HCT116 (cell line): ENCODE results near the gene KNDC1. TPM values are rescaled to one million over a fixed set of nuclear protein-coding genes. Genes with fewer than 3 reads are reported as not detected.

Experiments
- ATAC-seq: fragments of 200-7000 bp; cut with Tn5 transposase; 2 replicates; pipeline ENCODE4 v1.9.1; 2020; ENCODE audit warnings: mild to moderate bottlenecking, moderate library complexity
- BruUV-seq: library from RNA; stranded (reverse); fragments of 400-500 nt; replicated peaks from 2 replicates; lab custom pipeline; 2021; lab: Mats Ljungman, UMichigan
- CTCF ChIA-PET: fragments of 300-600 bp; sonication (Branson Sonifier 250); formaldehyde crosslinking; loops from one replicate; lab custom pipeline; 2021; ENCODE audit warnings: antibody characterized with exemption; lab: Charles Lee
- POLR2A ChIA-PET: fragments of 300-600, 350-600 bp; sonication (Branson Sonifier 250); formaldehyde crosslinking; loops from one replicate; lab custom pipeline; 2021; ENCODE audit warnings: antibody characterized with exemption; lab: Charles Lee
- RAD21 ChIA-PET, 2 experiments: fragments of 300-600 bp; sonication (Branson Sonifier 250); formaldehyde crosslinking; loops; one replicate each; lab custom pipeline; 2023; ENCODE audit warnings: low total read pairs in 2 of 2; ENCODE audit not compliant: uncharacterized antibody in 2 of 2, unreplicated experiment in 2 of 2, low non-redundant PET in 1 of 2; lab: Charles Lee
- DNase-seq: peaks from one replicate; pipeline ENCODE4 v3.0.0-alpha.2; 2010; ENCODE audit warnings: low read depth, low spot score
- H2AFZ ChIP-seq: fragments of 200-600 bp; shearing (Covaris generic), sonication (generic); 2 replicates; pipeline ENCODE4 v1.6.1; 2017; ENCODE audit warnings: low read depth, mixed run types, mixed read lengths, antibody characterized with exemption, low read length; ENCODE audit not compliant: poor library complexity, severe bottlenecking
- H3K27ac ChIP-seq: 2 replicates; pipeline ENCODE4 v1.5.1; 2012; ENCODE audit warnings: low read depth, low read length
- H3K27me3 ChIP-seq: fragments of 200-600 bp; sonication (generic); 2 replicates; pipeline ENCODE4 v1.6.1; 2016; ENCODE audit warnings: mixed run types, low read length, mixed read lengths; ENCODE audit not compliant: insufficient read depth
- H3K36me3 ChIP-seq, 2 experiments: fragments of 200-500 bp in 1 of 2; fragments of 200-600 bp in 1 of 2; sonication (Bioruptor generic) in 1 of 2; sonication (generic) in 1 of 2; 2 replicates each; pipeline versions ENCODE4 v1.5.1 to v1.6.1; 2014 to 2016; ENCODE audit warnings: low read length in 2 of 2, inconsistent platforms in 1 of 2, mixed read lengths in 1 of 2, mixed run types in 1 of 2; ENCODE audit not compliant: insufficient read depth in 2 of 2, control insufficient read depth in 1 of 2
- H3K4me1 ChIP-seq, 2 experiments: fragments of 200-600 bp in 1 of 2; sonication (generic) in 1 of 2; 2 replicates each; pipeline versions ENCODE4 v1.5.1 to v1.6.1; 2012 to 2017; ENCODE audit warnings: low read length in 2 of 2, inconsistent platforms in 1 of 2, mild to moderate bottlenecking in 1 of 2, mixed read lengths in 1 of 2, mixed run types in 1 of 2, moderate library complexity in 1 of 2; ENCODE audit not compliant: insufficient read depth in 2 of 2, control insufficient read depth in 1 of 2
- H3K4me2 ChIP-seq: fragments of 200-600 bp; sonication (generic); 2 replicates; pipeline ENCODE4 v1.6.1; 2017; ENCODE audit warnings: mixed run types, low read length, mixed read lengths
- H3K4me3 ChIP-seq, 2 experiments: fragments of 200-600 bp in 1 of 2; sonication (generic) in 1 of 2; replicated peaks in 1 of 2; 2 replicates each; pipeline ENCODE4 v1.5.1; 2011 to 2016; ENCODE audit warnings: low read length in 2 of 2, control low read depth in 1 of 2, low read depth in 1 of 2, mild to moderate bottlenecking in 1 of 2, mixed read lengths in 1 of 2, mixed run types in 1 of 2
- H3K79me2 ChIP-seq: fragments of 200-600 bp; sonication (generic); 2 replicates; pipeline ENCODE4 v1.6.1; 2017; ENCODE audit warnings: mild to moderate bottlenecking, mixed run types, low read length, moderate library complexity, mixed read lengths; ENCODE audit not compliant: insufficient read depth
- H3K9ac ChIP-seq: fragments of 200-600 bp; sonication (generic); 2 replicates; pipeline ENCODE4 v1.6.1; 2016; ENCODE audit warnings: low read length, mixed read lengths
- H3K9me2 ChIP-seq: fragments of 200-600 bp; sonication (generic), shearing (Covaris generic); 2 replicates; pipeline ENCODE4 v1.6.1; 2017; ENCODE audit warnings: mixed run types, mild to moderate bottlenecking, moderate library complexity; ENCODE audit not compliant: insufficient read depth
- H3K9me3 ChIP-seq, 2 experiments: fragments of 200-500 bp in 1 of 2; fragments of 200-600 bp in 1 of 2; sonication (Bioruptor generic) in 1 of 2; sonication (generic) in 1 of 2; 2 replicates each; pipeline ENCODE4 v1.6.1; 2014 to 2017; ENCODE audit warnings: low read length in 2 of 2, mixed read lengths in 2 of 2, inconsistent platforms in 1 of 2, low read depth in 1 of 2, mild to moderate bottlenecking in 1 of 2, mixed run types in 1 of 2, moderate library complexity in 1 of 2; ENCODE audit not compliant: control insufficient read depth in 1 of 2, insufficient read depth in 1 of 2
- H4K20me1 ChIP-seq: fragments of 200-600 bp; sonication (generic), shearing (Covaris generic); 2 replicates; pipeline ENCODE4 v1.6.1; 2017; ENCODE audit warnings: mixed run types, mild to moderate bottlenecking, moderate library complexity; ENCODE audit not compliant: insufficient read depth
- ATF3 ChIP-seq: IDR thresholded peaks from 2 replicates; pipeline ENCODE4 v1.6.1; 2012
- CBX3 ChIP-seq: IDR thresholded peaks from 2 replicates; pipeline ENCODE4 v1.6.1; 2012; ENCODE audit warnings: low read depth
- CTCF ChIP-seq, 3 experiments: fragments of 200-600 bp in 1 of 3; sonication (generic) in 1 of 3; IDR thresholded peaks in 2 of 3; conservative IDR thresholded peaks in 1 of 3; 2 replicates each; pipeline ENCODE4 v1.5.1; 2012 to 2017; ENCODE audit warnings: low read depth in 2 of 3, low read length in 2 of 3, antibody characterized with exemption in 1 of 3, borderline replicate concordance in 1 of 3, control low read depth in 1 of 3, mild to moderate bottlenecking in 1 of 3, mixed read lengths in 1 of 3, mixed run types in 1 of 3, moderate library complexity in 1 of 3; ENCODE audit not compliant: insufficient read depth in 1 of 3
- EGR1 ChIP-seq: IDR thresholded peaks from 2 replicates; pipeline ENCODE4 v1.6.1; 2012; ENCODE audit warnings: low read depth
- ELF1 ChIP-seq: IDR thresholded peaks from 2 replicates; pipeline ENCODE4 v1.6.1; 2012; ENCODE audit warnings: low read depth, borderline replicate concordance
- EZH2 ChIP-seq: fragments of 200-600 bp; sonication (generic); IDR thresholded peaks from 2 replicates; pipeline ENCODE4 v1.6.1; 2017; ENCODE audit warnings: antibody characterized with exemption, mixed run types
- EZH2phosphoT487 ChIP-seq: fragments of 200-600 bp; IDR thresholded peaks from 2 replicates; pipeline ENCODE4 v1.6.1; 2018; ENCODE audit warnings: antibody characterized with exemption, borderline replicate concordance
- FOSL1 ChIP-seq: IDR thresholded peaks from 2 replicates; pipeline ENCODE4 v1.6.1; 2012; ENCODE audit warnings: low read depth
- JUND ChIP-seq: IDR thresholded peaks from 2 replicates; pipeline ENCODE4 v1.6.1; 2012
- POLR2AphosphoS5 ChIP-seq: IDR thresholded peaks from 2 replicates; pipeline ENCODE4 v1.6.1; 2011; ENCODE audit warnings: mild to moderate bottlenecking, low read depth, low read length, moderate library complexity
- RAD21 ChIP-seq: IDR thresholded peaks from 2 replicates; pipeline ENCODE4 v1.6.1; 2012; ENCODE audit warnings: low read depth, mild to moderate bottlenecking
- SIN3A ChIP-seq: IDR thresholded peaks from 2 replicates; pipeline ENCODE4 v1.6.1; 2012; ENCODE audit warnings: low read depth
- SP1 ChIP-seq: IDR thresholded peaks from 2 replicates; pipeline ENCODE4 v1.6.1; 2012; ENCODE audit warnings: low read depth
- SRF ChIP-seq: IDR thresholded peaks from 2 replicates; pipeline ENCODE4 v1.6.1; 2012; ENCODE audit warnings: low read depth
- TCF7L2 ChIP-seq: IDR thresholded peaks from 2 replicates; pipeline ENCODE4 v1.7.0; 2011; ENCODE audit warnings: borderline replicate concordance, inconsistent platforms; ENCODE audit not compliant: insufficient read depth, insufficient read length; ENCODE audit errors: extremely low read depth
- ZNF274 ChIP-seq: fragments of 200-500 bp; sonication (Bioruptor generic); IDR thresholded peaks from 2 replicates; pipeline ENCODE4 v1.6.1; 2014; ENCODE audit warnings: mild to moderate bottlenecking, low read depth, low read length, inconsistent platforms
- intact Hi-C: fragments of 100-400 bp; cut with micrococcal nuclease; formaldehyde crosslinking; loops from 2 replicates; pipeline ENCODE4 v1.10.0; 2022
- total RNA-seq: library from RNA; stranded (reverse); gene quantifications from one replicate; pipeline ENCODE4 v1.2.1, GENCODE V29; 2021; ENCODE audit not compliant: unreplicated experiment

Gene KNDC1
- total RNA-seq, 1 experiment from 2014 or later = 3.6 TPM

GRCh38 chr10:133140417-133141143 lies 19.4 kb upstream of the KNDC1 start:
- TF ChIP-seq EZH2 (no peak), ELF1 (no peak)
- no peak overlapping the region for H3K4me3 ChIP-seq
- no peaks in the 10 kb centered on the region for H3K36me3 ChIP-seq
- RAD21 ChIA-PET = interaction anchor here in 1 of 2 experiments (0.6 kb wide), 1 partner anchor 164 kb away, joined by 3 read pairs; no protein-coding TSS in a partner anchor
- H3K4me1 ChIP-seq = peaks cover 6 to 22% of the 10 kb centered on the region in 2 experiments
- H3K9ac ChIP-seq = no peak overlapping the region
- no peak for ATAC-seq
- H3K79me2 ChIP-seq = no peaks in the 10 kb centered on the region
- POLR2A ChIA-PET = no interaction called here
- H4K20me1 ChIP-seq = no peaks in the 10 kb centered on the region
- H3K4me2 ChIP-seq = no peak overlapping the region
- no peaks in the 10 kb centered on the region for H3K9me2 ChIP-seq
- no peak overlapping the region for H3K27ac ChIP-seq
- H2AFZ ChIP-seq = no peak overlapping the region
- intact Hi-C loops = no loop called here
- CTCF ChIA-PET = no interaction called here
- BruUV-seq = no TSS peak
- H3K27me3 ChIP-seq = no peaks in the 10 kb centered on the region
- H3K9me3 ChIP-seq = no peaks in the 10 kb centered on the region
- no peak for DNase-seq

- no peaks in the 10 kb centered on the region for H4K20me1 ChIP-seq
- H2AFZ ChIP-seq = no peak overlapping the region
- H3K9ac ChIP-seq = no peak overlapping the region
- peaks cover 13 to 29% of the 10 kb centered on the region in 2 experiments for H3K4me1 ChIP-seq
- no peak overlapping the region for H3K4me2 ChIP-seq
- ChIA-PET CTCF (no interaction called here), POLR2A (no interaction called here)
- no peak for DNase-seq
- H3K36me3 ChIP-seq = no peaks in the 10 kb centered on the region
- H3K27me3 ChIP-seq = no peaks in the 10 kb centered on the region
- no peak overlapping the region for H3K4me3 ChIP-seq
- H3K79me2 ChIP-seq = no peaks in the 10 kb centered on the region
- no peak overlapping the region for H3K27ac ChIP-seq
- TF ChIP-seq CTCF (IDR thresholded peaks at IDR 0.05 in 2 of 3, conservative IDR thresholded peaks at IDR 0.05 in 1 of 3; ENCODE audit: borderline replicate concordance in 1 of 3, insufficient read depth in 1 of 3, low read depth in 2 of 3, low read length in 2 of 3) = no peak
- no peak for TF ChIP-seq EGR1
- TF ChIP-seq ATF3 = no peak
- no peak for TF ChIP-seq SP1
- no peak for TF ChIP-seq TCF7L2
- no peak for TF ChIP-seq SRF
- no peak for TF ChIP-seq SIN3A
- no peak for TF ChIP-seq ZNF274
- no peak for TF ChIP-seq JUND
- TF ChIP-seq CBX3 = no peak
- no peak for TF ChIP-seq RAD21
- TF ChIP-seq EZH2phosphoT487 = no peak
- TF ChIP-seq POLR2AphosphoS5 = no peak
- no peak for TF ChIP-seq ELF1
- TF ChIP-seq FOSL1 = no peak
- TF ChIP-seq, all 23 proteins: peak for 0
- no TSS peak for BruUV-seq
- H3K9me3 ChIP-seq = no peaks in the 10 kb centered on the region
- RAD21 ChIA-PET = no interaction called here
- no peak for ATAC-seq
- intact Hi-C loops = no loop called here
- H3K9me2 ChIP-seq = no peaks in the 10 kb centered on the region
These were observed 18.7 kb upstream of the KNDC1 start for GRCh38 chr10:133141144-133141957.
